Adrenal gland (tissue), 5 donors: ENCODE measurements around the gene TMEM39B.

Source experiments
- CTCF ChIP-seq, 6 experiments: fragments of 450-650 bp in 4 of 6; fragments of 200-600 bp in 2 of 6; sonication (generic) in 1 of 6; IDR thresholded peaks; 1 replicate in 5 of 6; 2 replicates in 1 of 6; pipeline versions ENCODE4 v1.5.1 to v1.8.0; 2016 to 2021; ENCODE audit warnings: antibody characterized with exemption in 6 of 6, mild to moderate bottlenecking in 2 of 6, moderate library complexity in 1 of 6
- POLR2A ChIP-seq, 2 donors: fragments of 450-650 bp; IDR thresholded peaks; one replicate each; pipeline ENCODE4 v1.6.1; 2017; ENCODE audit warnings: antibody characterized with exemption in 2 of 2, mild to moderate bottlenecking in 2 of 2, moderate library complexity in 1 of 2
- donor health status: DM: no; HTN: no; CAD: no.

- TF ChIP-seq CTCF (IDR thresholded peaks at IDR 0.05) (no peak), POLR2A (IDR thresholded peaks at IDR 0.05) (no peak)
These were observed 69.9 kb downstream of the TMEM39B start for GRCh38 chr1:32142446-32143301.
